Thoracic aorta (tissue), 2 donors: ENCODE data around the gene SCN5A. TPM values are rescaled to one million over a fixed set of nuclear protein-coding genes. Genes with fewer than 3 reads are reported as not detected.

Experiments
- ATAC-seq: fragments of 150-250 bp; one replicate; pipeline ENCODE4 v1.8.0; 2017; ENCODE audit warnings: low read depth; ENCODE audit not compliant: insufficient number of reproducible peaks, low FRiP score
- DNase-seq: peaks from one replicate; pipeline ENCODE4 v3.0.0-alpha.2; 2020; ENCODE audit warnings: low spot score
- H3K27ac ChIP-seq, 2 donors: fragments of 200-600 bp; sonication (generic); 1 replicate in 1 of 2; 2 replicates in 1 of 2; pipeline ENCODE4 v1.5.1; 2016; ENCODE audit warnings: mild to moderate bottlenecking in 2 of 2, moderate library complexity in 2 of 2
- H3K27me3 ChIP-seq: fragments of 200-600 bp; sonication (generic); replicated peaks from 2 replicates; pipeline ENCODE4 v1.6.0; 2016; ENCODE audit warnings: mild to moderate bottlenecking; ENCODE audit not compliant: insufficient read depth
- H3K36me3 ChIP-seq: fragments of 200-600 bp; sonication (generic); one replicate; pipeline ENCODE4 v1.5.1; 2016
- H3K4me1 ChIP-seq, 2 donors: fragments of 200-600 bp; sonication (generic); 1 replicate in 1 of 2; 2 replicates in 1 of 2; pipeline versions ENCODE4 v1.5.1 to v1.6.0; 2016; ENCODE audit warnings: low read depth in 2 of 2, mild to moderate bottlenecking in 1 of 2; ENCODE audit not compliant: control insufficient read depth in 1 of 2
- H3K4me3 ChIP-seq: fragments of 200-600 bp; sonication (generic); 2 replicates; pipeline ENCODE4 v1.5.1; 2016; ENCODE audit warnings: mild to moderate bottlenecking
- H3K9me3 ChIP-seq: fragments of 200-600 bp; sonication (generic); 2 replicates; pipeline ENCODE4 v1.5.1; 2016
- CTCF ChIP-seq: fragments of 200-600 bp; sonication (generic); IDR thresholded peaks from one replicate; pipeline ENCODE4 v1.5.1; 2019; ENCODE audit warnings: antibody characterized with exemption
- total RNA-seq, 2 donors: library from RNA; depleted of rRNA; stranded (reverse); fragments of >200 nt; gene quantifications; one replicate each; pipeline versions ENCODE4 v1.1.0 to v1.2.3, GENCODE V29; 2016

Gene SCN5A
- total RNA-seq, 2 donors from 2014 or later, result 5.4 to 14.4 TPM

GRCh38 chr3:38644662-38645053 is 4.8 kb downstream of the SCN5A start:
- Histone ChIP-seq H3K27ac (no peak overlapping the region), H3K9me3 (no peaks in the 10 kb centered on the region), H3K36me3 (no peaks in the 10 kb centered on the region), H3K27me3 (no peaks in the 10 kb centered on the region), H3K4me1 (peaks cover 5 to 9% of the 10 kb centered on the region in 2 donors), H3K4me3 (no peak overlapping the region)
- TF ChIP-seq CTCF, result no peak
- ATAC-seq (no peak), DNase-seq (no peak)

- Histone ChIP-seq H3K27me3 (no peaks in the 10 kb centered on the region), H3K36me3 (no peaks in the 10 kb centered on the region), H3K27ac (no peak overlapping the region), H3K4me1 (peaks cover 4 to 6% of the 10 kb centered on the region in 2 donors), H3K4me3 (no peak overlapping the region), H3K9me3 (no peaks in the 10 kb centered on the region)
- DNase-seq, result no peak
- no peak for ATAC-seq
- TF ChIP-seq CTCF, result no peak
Observed at GRCh38 chr3:38644016-38644661, 5.3 kb downstream of the SCN5A start.

- H3K27me3 ChIP-seq, result no peaks in the 10 kb centered on the region
- TF ChIP-seq CTCF, result no peak
Observed at GRCh38 chr3:38643592-38643991, 5.9 kb downstream of the SCN5A start.

GRCh38 chr3:38643090-38643489 is 6.4 kb downstream of the SCN5A start:
- TF ChIP-seq CTCF, result no peak

More at GRCh38 chr3:38643592-38643991, 5.9 kb downstream of the SCN5A start:
- H3K4me3 ChIP-seq, result no peak overlapping the region
- H3K27ac ChIP-seq, result no peak overlapping the region
- no peak for DNase-seq
- H3K4me1 ChIP-seq, result peaks cover 0 to under 1% of the 10 kb centered on the region in 2 donors
- H3K36me3 ChIP-seq, result no peaks in the 10 kb centered on the region
- no peak for ATAC-seq
- no peaks in the 10 kb centered on the region for H3K9me3 ChIP-seq

GRCh38 chr3:38641461-38642110 is 7.9 kb downstream of the SCN5A start:
- Histone ChIP-seq H3K36me3 (no peaks in the 10 kb centered on the region), H3K4me3 (no peak overlapping the region), H3K27ac (no peak overlapping the region), H3K27me3 (no peaks in the 10 kb centered on the region), H3K9me3 (no peaks in the 10 kb centered on the region), H3K4me1 (no peaks in the 10 kb centered on the region)
- no peak for DNase-seq
- no peak for TF ChIP-seq CTCF
- ATAC-seq, result no peak

More at GRCh38 chr3:38643090-38643489, 6.4 kb downstream of the SCN5A start:
- H3K36me3 ChIP-seq, result no peaks in the 10 kb centered on the region
- no peaks in the 10 kb centered on the region for H3K27me3 ChIP-seq
- no peaks in the 10 kb centered on the region for H3K4me1 ChIP-seq
- DNase-seq (no peak), ATAC-seq (no peak)
- H3K4me3 ChIP-seq, result no peak overlapping the region
- no peak overlapping the region for H3K27ac ChIP-seq
- no peaks in the 10 kb centered on the region for H3K9me3 ChIP-seq
